ENCODE data around the gene C1orf21. TPM values are rescaled to one million over a fixed set of nuclear protein-coding genes. Genes with fewer than 3 reads are reported as not detected.
A peak's percentile ranks its signal among the peaks of the same experiment; 100 is the strongest.

C1orf21 gene
- total RNA-seq, 2 donors from 2014 or later, result 10.4 to 15.2 TPM

GRCh38 chr1:184383772-184384323, 3.0 kb upstream of the C1orf21 start:
- peaks cover 7 to 10% of the 10 kb centered on the region in 2 donors for H3K4me1 ChIP-seq (ENCODE audit: control insufficient read depth in 1 of 2, low read depth in 2 of 2)
- no peaks in the 10 kb centered on the region for H3K27me3 ChIP-seq (replicated peaks; ENCODE audit: insufficient read depth)
- DNase-seq (ENCODE audit: low spot score) (no peak), ATAC-seq (ENCODE audit: insufficient number of reproducible peaks, low FRiP score, low read depth) (no peak)
- TF ChIP-seq CTCF (IDR thresholded peaks at IDR 0.05), result no peak
- no peaks in the 10 kb centered on the region for H3K9me3 ChIP-seq
- H3K4me3 ChIP-seq, result no peak overlapping the region
- no peak overlapping the region for H3K27ac ChIP-seq
- H3K36me3 ChIP-seq, result no peaks in the 10 kb centered on the region

GRCh38 chr1:184385865-184386311, 941 bp upstream of the C1orf21 start:
- ATAC-seq (ENCODE audit: insufficient number of reproducible peaks, low FRiP score, low read depth), result no peak
- H3K27ac ChIP-seq, result peak overlapping the region in 1 of 2 donors; percentile 65
- DNase-seq (ENCODE audit: low spot score), result no peak
- no peaks in the 10 kb centered on the region for H3K36me3 ChIP-seq
- peak overlapping the region; percentile 98 for H3K4me3 ChIP-seq
- no peaks in the 10 kb centered on the region for H3K27me3 ChIP-seq (replicated peaks; ENCODE audit: insufficient read depth)
- H3K4me1 ChIP-seq (ENCODE audit: control insufficient read depth in 1 of 2, low read depth in 2 of 2), result peaks cover 11% of the 10 kb centered on the region in 2 donors
- no peaks in the 10 kb centered on the region for H3K9me3 ChIP-seq
- TF ChIP-seq CTCF (IDR thresholded peaks at IDR 0.05), result no peak

GRCh38 chr1:184387069-184387475, 243 bp downstream of the C1orf21 start:
- no peak for ATAC-seq (ENCODE audit: insufficient number of reproducible peaks, low FRiP score, low read depth)
- peak overlapping the region; percentile 40 to 65 for H3K27ac ChIP-seq
- DNase-seq (ENCODE audit: low spot score), result peak; percentile 19
- peak overlapping the region; percentile 98 for H3K4me3 ChIP-seq
- H3K9me3 ChIP-seq, result no peaks in the 10 kb centered on the region
- peaks cover 11% of the 10 kb centered on the region in 2 donors for H3K4me1 ChIP-seq (ENCODE audit: control insufficient read depth in 1 of 2, low read depth in 2 of 2)
- no peaks in the 10 kb centered on the region for H3K27me3 ChIP-seq (replicated peaks; ENCODE audit: insufficient read depth)
- TF ChIP-seq CTCF (IDR thresholded peaks at IDR 0.05), result no peak
- no peaks in the 10 kb centered on the region for H3K36me3 ChIP-seq

GRCh38 chr1:184387476-184388318, 868 bp downstream of the C1orf21 start:
- peak; percentile 24 for ATAC-seq (ENCODE audit: insufficient number of reproducible peaks, low FRiP score, low read depth)
- Histone ChIP-seq H3K36me3 (no peaks in the 10 kb centered on the region), H3K27ac (peak overlapping the region in 1 of 2 donors; percentile 65), H3K27me3 (replicated peaks; ENCODE audit: insufficient read depth) (no peaks in the 10 kb centered on the region), H3K4me1 (ENCODE audit: control insufficient read depth in 1 of 2, low read depth in 2 of 2) (peaks cover 11% of the 10 kb centered on the region in 2 donors), H3K9me3 (no peaks in the 10 kb centered on the region), H3K4me3 (peak overlapping the region; percentile 98)
- no peak for DNase-seq (ENCODE audit: low spot score)
- TF ChIP-seq CTCF (IDR thresholded peaks at IDR 0.05), result no peak

GRCh38 chr1:184388319-184388889, 1.6 kb downstream of the C1orf21 start:
- no peak for ATAC-seq (ENCODE audit: insufficient number of reproducible peaks, low FRiP score, low read depth)
- no peaks in the 10 kb centered on the region for H3K9me3 ChIP-seq
- H3K27me3 ChIP-seq (replicated peaks; ENCODE audit: insufficient read depth), result no peaks in the 10 kb centered on the region
- no peaks in the 10 kb centered on the region for H3K36me3 ChIP-seq
- TF ChIP-seq CTCF (IDR thresholded peaks at IDR 0.05), result no peak
- H3K27ac ChIP-seq, result peak overlapping the region in 1 of 2 donors; percentile 4
- peak overlapping the region; percentile 98 for H3K4me3 ChIP-seq
- H3K4me1 ChIP-seq (ENCODE audit: control insufficient read depth in 1 of 2, low read depth in 2 of 2), result peaks cover 11 to 13% of the 10 kb centered on the region in 2 donors
- DNase-seq (ENCODE audit: low spot score), result no peak
